ENCODE measurements around the gene SLC17A5. TPM values are rescaled to one million over a fixed set of nuclear protein-coding genes. Genes with fewer than 3 reads are reported as not detected.

The SLC17A5 gene
- total and polyA plus RNA-seq, 9 of the 15 experiments (the other 6 are each of a cell fraction or from before 2014, with no cell fraction given), result 1.3 to 7.2 (median 3.4) TPM

- peak; percentile 47; the same call in 1 of the 2 replicates for TF ChIP-seq REST (IDR thresholded peaks at IDR 0.05; ENCODE audit: borderline replicate concordance)
- TF ChIP-seq REST (CRISPR knock-in tag; IDR thresholded peaks at IDR 0.05; ENCODE audit: low read depth), result no peak
- TF ChIP-seq ARID4B (CRISPR knock-in tag; IDR thresholded peaks at IDR 0.05), result no peak
- no peak for TF ChIP-seq TFAM (CRISPR knock-in tag; conservative IDR thresholded peaks at IDR 0.05)
- TF ChIP-seq HMBOX1 (IDR thresholded peaks at IDR 0.05), result no peak
- no peak for TF ChIP-seq NCOA2 (IDR thresholded peaks at IDR 0.05; ENCODE audit: partially characterized antibody in 2 of 2)
- TF ChIP-seq RHOXF2B (CRISPR knock-in tag; conservative IDR thresholded peaks at IDR 0.05), result no peak
- no peak for TF ChIP-seq MEF2D (tag; conservative IDR thresholded peaks at IDR 0.05; ENCODE audit: low read depth)
- no peak for TF ChIP-seq FOXJ2 (tag; IDR thresholded peaks at IDR 0.05)
- no peak for TF ChIP-seq MTA2 (IDR thresholded peaks at IDR 0.05; ENCODE audit: low read depth)
- no peak for TF ChIP-seq THRB (CRISPR knock-in tag; conservative IDR thresholded peaks at IDR 0.05)
Measured at GRCh38 chr6:73675466-73676098, 21.8 kb upstream of the SLC17A5 start (continued).

All from K562 (cell line).